Measurements from ENCODE around the gene LUZP1.

LUZP1 gene

DNA sequence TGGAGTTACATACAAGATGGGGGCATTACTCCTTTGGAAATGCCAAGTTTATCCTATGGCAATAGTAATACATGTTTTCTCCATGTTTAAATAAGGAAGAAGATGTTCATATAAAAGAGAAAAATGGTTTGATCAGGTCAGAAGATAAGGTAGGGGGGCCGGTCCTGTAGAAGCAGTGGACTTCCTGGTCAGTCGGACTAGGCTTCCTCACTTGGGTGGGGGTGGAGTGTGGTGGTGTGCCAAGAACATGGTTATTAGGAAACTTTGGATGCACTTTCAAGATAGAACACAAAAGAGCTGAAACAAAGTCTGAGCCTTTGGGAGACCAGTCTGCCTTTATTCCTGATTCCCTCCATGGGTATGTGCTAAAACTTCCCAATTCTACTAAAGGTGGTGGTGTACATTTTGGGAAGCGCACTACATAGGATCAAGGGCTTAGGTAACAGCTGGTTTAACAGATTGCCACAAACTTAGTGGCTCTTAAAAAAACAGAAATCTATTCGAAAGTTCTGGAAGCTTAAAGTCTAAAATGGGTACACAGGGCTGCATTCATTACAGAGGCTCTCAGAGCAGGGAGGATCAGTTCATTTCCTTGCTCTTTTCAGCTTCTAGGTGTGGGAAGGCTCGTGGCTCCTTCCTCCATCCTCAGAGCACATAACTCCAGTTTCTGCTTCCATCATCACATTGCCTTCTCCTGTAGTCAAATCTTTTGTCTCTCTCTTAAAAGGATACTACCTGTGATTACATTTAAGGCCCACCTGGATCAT is 84.8 kb downstream of the LUZP1 start:
- in situ Hi-C loops (cut with HindIII; ENCODE audit: low sequenced_read_pairs), result no loop called here
- TF ChIP-seq, protein P1, sequence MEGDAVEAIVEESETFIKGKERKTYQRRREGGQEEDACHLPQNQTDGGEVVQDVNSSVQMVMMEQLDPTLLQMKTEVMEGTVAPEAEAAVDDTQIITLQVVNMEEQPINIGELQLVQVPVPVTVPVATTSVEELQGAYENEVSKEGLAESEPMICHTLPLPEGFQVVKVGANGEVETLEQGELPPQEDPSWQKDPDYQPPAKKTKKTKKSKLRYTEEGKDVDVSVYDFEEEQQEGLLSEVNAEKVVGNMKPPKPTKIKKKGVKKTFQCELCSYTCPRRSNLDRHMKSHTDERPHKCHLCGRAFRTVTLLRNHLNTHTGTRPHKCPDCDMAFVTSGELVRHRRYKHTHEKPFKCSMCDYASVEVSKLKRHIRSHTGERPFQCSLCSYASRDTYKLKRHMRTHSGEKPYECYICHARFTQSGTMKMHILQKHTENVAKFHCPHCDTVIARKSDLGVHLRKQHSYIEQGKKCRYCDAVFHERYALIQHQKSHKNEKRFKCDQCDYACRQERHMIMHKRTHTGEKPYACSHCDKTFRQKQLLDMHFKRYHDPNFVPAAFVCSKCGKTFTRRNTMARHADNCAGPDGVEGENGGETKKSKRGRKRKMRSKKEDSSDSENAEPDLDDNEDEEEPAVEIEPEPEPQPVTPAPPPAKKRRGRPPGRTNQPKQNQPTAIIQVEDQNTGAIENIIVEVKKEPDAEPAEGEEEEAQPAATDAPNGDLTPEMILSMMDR (IDR thresholded peaks at IDR 0.05; ENCODE audit: low read depth, low read length), result no peak

DNA sequence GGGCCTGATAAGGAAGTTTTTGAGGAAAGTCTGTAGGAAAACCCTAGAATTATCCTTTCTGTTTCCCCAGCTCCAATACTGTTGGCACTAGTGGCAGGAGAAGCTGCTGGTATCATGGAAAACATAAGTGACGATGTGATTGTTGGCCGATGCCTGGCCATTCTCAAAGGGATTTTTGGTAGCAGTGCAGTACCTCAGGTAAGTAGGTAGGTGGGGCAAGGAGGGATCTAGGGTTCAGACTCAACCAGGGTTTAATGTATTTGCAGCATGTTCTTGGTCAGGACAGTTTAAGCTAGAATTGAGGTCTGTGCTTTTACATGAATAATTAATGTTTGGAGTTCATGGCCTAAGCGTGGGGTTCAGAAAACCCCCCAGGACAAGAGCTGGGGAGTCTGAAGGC is 87.3 kb downstream of the LUZP1 start:
- no peak for DNase-seq (ENCODE audit: low read depth, low spot score)
- no peak overlapping the region for H3K4me3 ChIP-seq (ENCODE audit: low read depth, low read length)
- TF ChIP-seq, protein P1 (IDR thresholded peaks at IDR 0.05; ENCODE audit: low read depth, low read length), result peak; percentile 24
- in situ Hi-C loops (cut with HindIII; ENCODE audit: low sequenced_read_pairs), result no loop called here

More for the DNA sequence above, 84.8 kb downstream of the LUZP1 start:
- H3K4me3 ChIP-seq (ENCODE audit: low read depth, low read length), result no peak overlapping the region
- DNase-seq (ENCODE audit: low read depth, low spot score), result no peak

DNA sequence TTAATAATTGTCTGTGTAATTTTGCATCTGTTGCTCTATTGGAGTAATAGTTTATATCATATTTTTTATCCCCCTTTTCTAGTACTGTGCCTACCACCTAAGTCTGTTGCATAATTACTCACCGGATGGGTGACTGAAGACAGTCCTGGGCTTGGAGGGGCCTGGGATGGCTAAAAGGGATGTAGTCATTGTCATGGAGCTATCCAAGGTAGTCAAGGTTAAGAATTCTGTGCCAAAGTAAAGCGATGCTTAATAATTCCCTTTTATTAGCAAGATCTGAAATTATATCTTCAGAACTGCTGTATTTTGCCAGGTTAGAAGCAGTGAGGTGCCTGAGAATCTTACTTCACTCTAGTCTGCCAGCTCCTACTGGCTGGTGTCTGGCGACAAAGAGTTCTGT is 87.8 kb downstream of the LUZP1 start:
- in situ Hi-C loops (cut with HindIII; ENCODE audit: low sequenced_read_pairs), result no loop called here
- H3K4me3 ChIP-seq (ENCODE audit: low read depth, low read length), result no peak overlapping the region
- no peak for DNase-seq (ENCODE audit: low read depth, low spot score)
- TF ChIP-seq, protein P1 (IDR thresholded peaks at IDR 0.05; ENCODE audit: low read depth, low read length), result no peak

DNA sequence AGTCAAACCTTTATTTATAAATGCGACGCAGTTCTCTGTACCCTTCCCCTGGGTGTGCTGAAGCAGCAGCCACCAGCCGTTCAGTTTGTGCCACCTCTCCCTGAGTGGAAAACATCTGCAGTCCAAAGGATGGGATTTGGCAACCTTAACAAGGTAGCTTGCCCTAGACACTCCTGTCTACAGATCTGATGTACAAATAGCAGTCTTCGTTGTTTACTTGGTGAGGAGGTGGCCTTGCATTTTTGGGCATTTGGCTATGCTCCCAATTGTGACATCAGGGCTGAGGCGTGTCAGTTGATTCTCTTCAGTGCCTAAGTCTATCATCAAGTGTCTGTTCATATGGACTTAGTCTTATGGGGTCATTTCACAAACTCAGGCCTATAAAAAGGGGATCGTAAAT is 89.6 kb downstream of the LUZP1 start:
- in situ Hi-C loops (cut with HindIII; ENCODE audit: low sequenced_read_pairs), result no loop called here
- no peak for DNase-seq (ENCODE audit: low read depth, low spot score)
- H3K4me3 ChIP-seq (ENCODE audit: low read depth, low read length), result no peak overlapping the region
- TF ChIP-seq, protein P1 (IDR thresholded peaks at IDR 0.05; ENCODE audit: low read depth, low read length), result no peak

DNA sequence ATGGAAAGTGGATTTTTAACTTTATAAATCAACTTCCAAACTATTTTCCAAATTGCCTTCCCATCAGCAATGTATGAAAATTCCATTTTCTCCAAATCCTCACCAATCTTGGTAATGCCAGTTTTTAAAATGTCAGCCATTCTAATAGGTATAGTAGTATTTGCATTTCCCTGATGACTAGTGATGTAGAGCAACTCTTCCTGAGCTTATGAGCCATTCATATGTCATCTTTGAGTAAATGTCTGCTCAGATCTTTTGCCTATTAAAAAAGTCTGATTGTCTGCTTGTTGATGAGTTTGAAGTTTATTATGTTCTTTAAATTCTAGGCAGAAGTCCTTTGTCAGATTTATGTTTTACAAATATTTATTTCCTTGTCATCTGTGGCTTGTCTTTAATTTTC is 94.6 kb downstream of the LUZP1 start:
- TF ChIP-seq, protein P1 (IDR thresholded peaks at IDR 0.05; ENCODE audit: low read depth, low read length), result no peak
- DNase-seq (ENCODE audit: low read depth, low spot score), result no peak
- H3K4me3 ChIP-seq (ENCODE audit: low read depth, low read length), result no peak overlapping the region
- in situ Hi-C loops (cut with HindIII; ENCODE audit: low sequenced_read_pairs), result no loop called here

DNA sequence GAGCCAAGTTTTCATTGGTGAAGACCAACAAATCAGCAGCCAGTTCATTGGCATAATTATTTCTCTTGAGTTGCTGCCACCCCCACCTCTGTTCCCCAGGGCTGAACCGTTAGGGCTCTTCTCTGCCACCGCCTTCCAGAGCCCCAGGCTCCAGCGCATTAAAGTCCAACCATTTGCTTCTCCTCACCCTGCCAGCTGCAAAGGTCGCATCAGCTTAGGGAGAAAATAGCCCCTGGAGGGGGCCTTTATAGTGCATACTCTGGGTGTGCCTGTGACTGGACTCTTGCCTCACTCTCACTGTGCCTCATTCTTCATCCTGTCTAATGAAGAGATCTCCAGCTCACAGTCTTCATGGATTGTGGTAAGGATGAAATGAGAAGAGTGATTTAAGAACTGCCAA is 99.0 kb downstream of the LUZP1 start:
- TF ChIP-seq, protein P1 (IDR thresholded peaks at IDR 0.05; ENCODE audit: low read depth, low read length), result no peak
- H3K4me3 ChIP-seq (ENCODE audit: low read depth, low read length), result no peak overlapping the region
- in situ Hi-C loops (cut with HindIII; ENCODE audit: low sequenced_read_pairs), result no loop called here
- DNase-seq (ENCODE audit: low read depth, low spot score), result no peak

Data from astrocyte of the spinal cord (primary cell).